ENCODE data around the gene KRT84. TPM values are rescaled to one million over a fixed set of nuclear protein-coding genes. Genes with fewer than 3 reads are reported as not detected.

KRT84 gene
- total RNA-seq, 1 experiment from 2014 or later = not detected

DNA sequence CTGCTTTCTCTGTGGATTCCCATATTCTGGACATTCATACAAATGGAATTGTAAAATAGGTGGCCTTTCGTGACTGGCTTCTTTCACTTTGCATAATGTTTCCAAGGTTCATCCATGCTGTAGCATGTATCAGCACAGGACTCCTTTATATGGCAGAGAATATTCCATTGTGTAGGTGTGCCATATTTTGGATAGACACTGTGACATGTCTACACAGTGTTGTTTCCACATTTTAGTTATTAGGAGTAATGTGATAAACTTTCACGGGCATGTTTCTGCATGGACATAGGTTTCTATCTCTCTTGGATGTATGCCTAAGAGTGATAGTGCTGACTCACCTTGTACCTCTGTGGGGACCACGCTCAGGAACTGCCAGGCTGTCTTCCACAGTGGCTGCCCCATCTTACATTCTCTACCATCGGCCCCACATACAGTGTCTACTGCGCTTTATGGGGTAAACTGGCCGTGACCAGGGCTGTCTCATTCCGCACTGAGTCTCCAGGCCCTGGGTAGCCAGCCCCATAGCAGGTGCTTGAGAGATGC lies 7.1 kb upstream of the KRT84 start:
- no peak for DNase-seq (ENCODE audit: low read depth)
- in situ Hi-C loops (cut with HindIII; ENCODE audit: low pct_unique_long_range_greater_than_20kb, low sequenced_read_pairs) = no loop called here

DNA sequence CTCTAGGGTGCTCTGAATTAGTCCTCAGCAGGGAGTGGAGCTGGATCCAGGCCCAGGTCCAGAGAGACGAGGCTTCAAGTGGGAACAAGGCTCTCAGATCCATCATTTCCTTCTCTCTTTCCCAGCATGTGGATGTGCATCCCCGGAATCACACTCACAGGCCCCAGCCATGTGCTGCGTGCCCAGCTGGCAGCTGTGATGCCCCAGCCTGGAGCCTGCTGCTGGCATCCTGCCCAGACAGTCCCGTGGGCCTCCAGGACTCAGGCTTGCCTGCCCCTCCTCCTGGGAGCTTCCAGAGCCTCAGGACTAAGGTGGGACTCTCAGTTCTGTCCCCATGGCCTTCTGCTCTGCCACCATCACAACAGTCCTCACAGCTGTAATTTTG lies 6.2 kb upstream of the KRT84 start:
- DNase-seq (ENCODE audit: low read depth) = no peak

GRCh38 chr12:52390739-52391617 lies 5.5 kb upstream of the KRT84 start:
- in situ Hi-C loops (cut with HindIII; ENCODE audit: low pct_unique_long_range_greater_than_20kb, low sequenced_read_pairs) = no loop called here
- no peak for DNase-seq (ENCODE audit: low read depth)

More for the DNA sequence above, 6.2 kb upstream of the KRT84 start:
- in situ Hi-C loops (cut with HindIII; ENCODE audit: low pct_unique_long_range_greater_than_20kb, low sequenced_read_pairs) = no loop called here

GRCh38 chr12:52389313-52390207 lies 4.1 kb upstream of the KRT84 start:
- in situ Hi-C loops (cut with HindIII; ENCODE audit: low pct_unique_long_range_greater_than_20kb, low sequenced_read_pairs) = no loop called here
- no peak for DNase-seq (ENCODE audit: low read depth)

GRCh38 chr12:52387859-52388258 lies 2.4 kb upstream of the KRT84 start:
- no peak for DNase-seq (ENCODE audit: low read depth)
- in situ Hi-C loops (cut with HindIII; ENCODE audit: low pct_unique_long_range_greater_than_20kb, low sequenced_read_pairs) = no loop called here

- in situ Hi-C loops (cut with HindIII; ENCODE audit: low pct_unique_long_range_greater_than_20kb, low sequenced_read_pairs) = no loop called here
- DNase-seq (ENCODE audit: low read depth) = no peak
Measured at GRCh38 chr12:52383331-52383730, 2.1 kb downstream of the KRT84 start.

GRCh38 chr12:52382854-52383253 lies 2.6 kb downstream of the KRT84 start:
- in situ Hi-C loops (cut with HindIII; ENCODE audit: low pct_unique_long_range_greater_than_20kb, low sequenced_read_pairs) = no loop called here
- no peak for DNase-seq (ENCODE audit: low read depth)

DNA sequence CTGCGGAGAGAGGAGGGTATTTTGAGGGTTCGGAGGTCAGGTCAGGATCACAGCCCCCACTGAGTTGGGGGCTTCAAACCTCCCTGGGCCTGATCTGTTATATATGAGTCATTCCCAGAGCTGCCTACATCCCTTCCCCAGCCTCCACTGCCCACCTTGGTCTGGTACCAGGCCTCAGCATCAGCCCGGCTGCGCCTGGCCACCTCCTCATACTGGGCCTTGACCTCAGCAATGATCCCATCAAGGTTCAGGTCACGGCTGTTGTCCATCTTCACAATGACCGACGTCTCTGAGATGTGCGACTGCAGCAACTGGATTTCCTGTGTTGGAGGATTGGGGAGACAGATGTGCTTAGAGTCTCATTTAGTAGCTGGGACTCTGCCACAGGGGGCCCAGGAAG lies 4.2 kb downstream of the KRT84 start:
- in situ Hi-C loops (cut with HindIII; ENCODE audit: low pct_unique_long_range_greater_than_20kb, low sequenced_read_pairs) = no loop called here
- DNase-seq (ENCODE audit: low read depth) = no peak

- DNase-seq (ENCODE audit: low read depth) = no peak
- in situ Hi-C loops (cut with HindIII; ENCODE audit: low pct_unique_long_range_greater_than_20kb, low sequenced_read_pairs) = no loop called here
Measured at GRCh38 chr12:52380271-52380694, 5.2 kb downstream of the KRT84 start.

DNA sequence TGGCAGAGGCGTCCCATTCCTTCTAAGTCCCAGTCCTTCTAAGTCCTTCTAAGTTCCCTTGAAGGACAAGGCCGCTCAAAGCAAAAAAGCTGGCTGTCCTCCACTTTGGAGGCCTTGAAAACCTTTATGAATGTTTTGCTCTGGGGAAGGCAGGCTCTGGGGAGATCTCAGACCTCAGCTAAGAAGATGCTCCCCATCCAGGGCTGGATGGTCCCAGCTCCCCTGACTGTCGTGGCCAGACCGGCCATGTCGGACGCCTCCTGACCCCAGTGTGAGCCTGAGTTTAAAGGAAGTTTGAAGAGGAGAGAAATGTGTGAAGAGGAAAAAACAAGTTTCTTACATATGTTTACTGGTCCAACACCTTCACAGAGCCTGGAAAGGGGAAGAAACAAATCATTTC lies 5.9 kb downstream of the KRT84 start:
- in situ Hi-C loops (cut with HindIII; ENCODE audit: low pct_unique_long_range_greater_than_20kb, low sequenced_read_pairs) = no loop called here
- no peak for DNase-seq (ENCODE audit: low read depth)

DNA sequence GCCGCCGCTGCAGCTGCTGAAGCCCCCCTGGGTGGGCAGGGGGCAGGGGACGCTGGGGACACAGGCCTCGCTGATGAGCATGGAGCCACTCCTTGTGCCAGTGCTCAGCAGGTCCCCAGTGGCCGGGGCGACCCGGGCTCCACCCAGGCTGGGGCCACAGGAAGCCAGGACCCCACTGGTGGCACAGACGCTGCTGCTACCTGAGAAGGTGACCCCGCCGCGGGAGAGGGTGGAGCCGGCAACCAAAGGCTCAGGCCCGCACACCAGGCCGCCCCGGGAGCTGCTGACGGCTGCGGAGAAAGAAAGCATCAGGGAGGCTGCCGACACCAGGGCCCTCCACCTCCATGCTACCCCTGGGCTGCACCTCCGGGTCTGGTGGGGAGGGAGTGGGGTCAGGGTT lies 7.4 kb downstream of the KRT84 start:
- in situ Hi-C loops (cut with HindIII; ENCODE audit: low pct_unique_long_range_greater_than_20kb, low sequenced_read_pairs) = no loop called here
- DNase-seq (ENCODE audit: low read depth) = no peak

- in situ Hi-C loops (cut with HindIII; ENCODE audit: low pct_unique_long_range_greater_than_20kb, low sequenced_read_pairs) = no loop called here
- DNase-seq (ENCODE audit: low read depth) = no peak
Measured at GRCh38 chr12:52377266-52377665, 8.2 kb downstream of the KRT84 start.

DNA sequence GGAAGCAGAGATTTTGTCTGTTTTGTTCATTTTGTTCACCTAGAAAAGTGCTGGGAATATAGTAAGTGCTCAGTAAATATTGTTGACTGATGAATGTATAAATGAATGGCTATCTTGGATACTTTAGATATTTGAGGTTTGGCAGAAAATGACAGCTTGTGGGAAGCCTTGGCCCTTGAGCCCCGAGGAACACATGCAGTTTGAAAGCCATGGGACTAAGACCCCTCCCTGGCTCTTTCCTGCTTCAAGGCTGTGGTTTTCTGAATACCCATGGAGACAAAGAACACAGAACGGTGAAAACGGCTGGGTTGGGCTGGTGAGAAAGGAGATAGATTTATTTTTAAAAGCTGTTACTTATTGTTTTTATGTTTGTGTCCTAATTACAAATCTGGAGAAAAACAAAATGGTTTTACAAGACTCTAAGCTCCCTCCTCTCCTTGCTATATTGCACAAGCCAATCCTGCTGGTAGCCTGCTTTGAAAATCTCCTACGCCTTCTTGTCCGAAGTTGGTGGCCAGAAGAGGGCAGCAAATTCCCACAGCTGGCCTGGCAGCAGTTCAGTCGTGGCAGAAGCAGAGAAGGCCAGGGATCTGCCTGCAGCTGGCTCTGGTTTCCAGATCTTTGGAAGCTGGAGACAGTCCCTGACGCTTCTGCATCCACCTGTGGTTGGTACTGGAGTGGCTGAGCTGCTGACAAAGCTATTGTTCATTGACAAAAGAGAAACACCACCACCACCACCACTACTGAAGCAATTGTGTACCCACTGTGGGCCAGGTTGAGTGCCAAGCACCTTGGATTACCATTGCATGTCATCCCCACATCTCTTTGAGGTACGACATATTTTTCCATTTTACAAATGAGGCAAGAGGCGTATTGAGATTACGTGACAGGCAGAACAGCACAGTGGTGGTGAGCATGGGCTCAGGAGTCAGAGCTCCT lies 13.0 kb downstream of the KRT84 start:
- in situ Hi-C loops (cut with HindIII; ENCODE audit: low pct_unique_long_range_greater_than_20kb, low sequenced_read_pairs) = no loop called here
- peak; percentile 82 for DNase-seq (ENCODE audit: low read depth)

- in situ Hi-C loops (cut with HindIII; ENCODE audit: low pct_unique_long_range_greater_than_20kb, low sequenced_read_pairs) = no loop called here
- DNase-seq (ENCODE audit: low read depth) = no peak
Measured at GRCh38 chr12:52371716-52372115, 13.7 kb downstream of the KRT84 start.

- in situ Hi-C loops (cut with HindIII; ENCODE audit: low pct_unique_long_range_greater_than_20kb, low sequenced_read_pairs) = no loop called here
- peak; percentile 48 for DNase-seq (ENCODE audit: low read depth)
Measured at GRCh38 chr12:52370926-52371608, 14.4 kb downstream of the KRT84 start.

- DNase-seq (ENCODE audit: low read depth) = no peak
- in situ Hi-C loops (cut with HindIII; ENCODE audit: low pct_unique_long_range_greater_than_20kb, low sequenced_read_pairs) = no loop called here
Measured at GRCh38 chr12:52369809-52370208, 15.6 kb downstream of the KRT84 start.

DNA sequence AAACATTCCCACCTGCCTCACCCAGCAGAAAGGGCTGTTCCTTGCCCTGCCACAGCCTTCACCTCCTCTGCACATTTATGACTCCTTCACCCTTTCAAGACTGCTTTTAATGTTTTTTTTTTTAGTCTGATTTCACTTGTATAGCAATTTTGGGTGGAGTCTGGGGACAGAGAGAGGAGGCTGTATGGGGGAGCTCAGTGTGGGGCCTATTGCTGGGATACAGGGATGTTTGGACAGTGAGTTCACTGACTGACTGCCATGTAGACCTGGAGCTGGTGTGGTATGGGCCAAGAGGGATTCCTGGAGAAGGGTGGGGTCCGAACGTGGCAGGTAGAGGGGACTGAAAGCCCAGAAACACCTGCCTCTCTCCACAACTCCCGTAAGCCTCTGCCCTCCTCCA lies 16.2 kb downstream of the KRT84 start:
- DNase-seq (ENCODE audit: low read depth) = no peak
- in situ Hi-C loops (cut with HindIII; ENCODE audit: low pct_unique_long_range_greater_than_20kb, low sequenced_read_pairs) = no loop called here
